Germinal center (tissue), 1 donor: ENCODE results near the gene FNBP1.
A peak's percentile ranks its signal among the peaks of the same experiment; 100 is the strongest.

Experiments used
- DNase-seq: peaks from one replicate; pipeline ENCODE4 v3.0.0; 2012; ENCODE audit warnings: mixed read lengths, low spot score

Gene FNBP1

GRCh38 chr9:130045725-130046450, 2.9 kb upstream of the FNBP1 start:
- peak; percentile 27 for DNase-seq

DNA sequence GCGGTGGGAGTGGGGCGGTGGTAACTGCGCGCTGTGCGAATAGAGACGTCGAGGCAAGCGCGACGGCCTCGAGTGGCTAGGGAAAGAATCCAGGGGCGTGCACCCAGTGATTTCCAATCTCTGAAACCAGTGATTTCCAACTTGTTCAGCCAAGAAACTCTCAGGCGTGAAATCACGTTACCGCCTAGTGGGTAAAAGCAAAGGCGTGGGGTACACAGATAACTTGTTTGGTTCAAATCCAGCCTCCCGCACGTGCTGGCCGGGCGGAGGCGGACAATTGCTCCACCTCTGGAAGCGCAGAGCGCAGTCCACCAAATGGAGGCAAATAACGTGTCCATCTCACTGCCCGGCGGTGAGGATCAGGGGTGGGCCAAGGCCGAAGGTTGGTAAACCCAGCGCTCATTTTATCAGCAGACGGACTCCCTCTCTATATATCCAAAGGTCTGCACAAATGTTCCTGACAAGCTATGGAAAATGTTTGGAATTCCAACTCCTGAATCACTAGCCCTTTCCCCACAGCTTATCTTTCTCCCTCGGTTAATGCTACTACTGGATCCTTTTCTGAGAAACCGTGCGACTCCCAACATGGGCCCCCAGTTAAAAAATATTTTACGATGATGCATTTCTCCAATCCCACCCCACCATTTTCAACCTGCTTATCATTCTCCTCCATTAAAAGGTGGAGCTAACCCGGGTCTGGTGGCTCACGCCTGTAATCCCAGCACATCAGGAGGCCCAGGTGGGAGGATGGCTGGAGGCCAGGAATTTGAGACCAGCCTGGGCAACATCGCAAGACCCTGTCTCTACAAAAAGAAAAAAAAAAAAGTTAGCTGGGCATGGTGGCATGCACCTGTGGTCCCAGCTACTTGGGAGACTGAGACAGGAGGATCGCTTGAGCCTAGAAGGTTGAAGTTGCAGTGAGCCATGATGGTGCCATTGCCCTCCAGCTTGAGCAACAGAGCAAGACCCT, 950 bp upstream of the FNBP1 start:
- no peak for DNase-seq

- peak; percentile 60 for DNase-seq
These were observed 544 bp downstream of the FNBP1 start for GRCh38 chr9:130042406-130042884.

DNA sequence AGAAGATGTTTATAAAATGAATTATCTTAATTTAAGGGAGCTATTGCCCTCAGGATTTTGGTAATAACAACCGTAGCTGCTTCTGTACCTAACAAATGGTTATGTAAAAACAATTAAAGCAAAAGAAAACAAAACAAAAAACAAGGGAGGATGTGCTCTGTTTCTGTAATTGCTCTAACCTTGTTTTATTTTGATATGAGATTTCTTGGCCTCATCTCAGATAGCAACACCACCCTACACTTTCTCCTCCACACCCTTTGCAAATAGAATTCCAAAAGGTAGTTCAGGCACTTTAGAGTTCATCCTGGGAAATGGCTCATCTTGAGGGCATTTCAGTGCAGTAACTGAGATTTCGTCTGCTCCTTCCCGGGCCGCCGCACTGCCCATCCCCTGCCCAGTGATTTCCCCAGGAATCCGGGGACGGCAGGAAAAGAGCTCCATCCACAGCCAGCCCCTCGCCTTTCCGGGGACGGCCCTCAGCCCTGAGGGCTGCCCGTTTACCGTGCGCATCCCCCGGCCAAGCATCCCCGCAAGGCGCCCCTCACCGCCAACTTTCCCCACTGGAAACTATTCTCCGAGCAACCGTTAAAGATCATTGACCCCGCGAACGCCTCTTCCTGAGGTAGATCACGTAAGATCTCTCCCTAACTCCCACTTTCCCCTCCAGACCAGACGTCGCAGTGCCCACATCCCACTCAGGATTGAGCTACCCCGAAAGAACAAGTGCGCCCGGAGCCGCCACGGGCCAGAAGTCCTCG, 1.2 kb downstream of the FNBP1 start:
- no peak for DNase-seq

- DNase-seq: no peak
These were observed 1.9 kb downstream of the FNBP1 start for GRCh38 chr9:130040984-130041647.

GRCh38 chr9:130039528-130040147, 3.4 kb downstream of the FNBP1 start:
- peak; percentile 21 for DNase-seq

GRCh38 chr9:130036099-130036498, 6.9 kb downstream of the FNBP1 start:
- no peak for DNase-seq

DNA sequence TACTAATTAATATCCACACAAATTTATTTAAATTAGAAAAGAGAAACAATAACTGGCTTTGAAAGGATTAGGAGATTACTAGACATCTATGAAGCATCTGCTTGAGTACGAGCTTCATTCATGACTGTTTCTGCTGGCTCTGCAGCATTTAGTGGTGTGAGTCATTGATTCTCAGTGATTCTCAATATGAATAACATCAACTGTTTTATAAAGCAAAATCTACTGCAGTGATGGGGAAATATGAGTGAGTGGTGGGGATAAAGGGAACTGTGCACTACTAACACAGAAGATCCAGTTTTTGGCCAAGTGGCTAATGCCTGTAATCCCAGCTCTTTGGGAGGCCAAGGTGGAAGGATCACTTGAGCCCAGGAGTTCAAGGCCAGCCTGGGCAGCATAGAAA, 8.4 kb downstream of the FNBP1 start:
- DNase-seq: no peak

DNA sequence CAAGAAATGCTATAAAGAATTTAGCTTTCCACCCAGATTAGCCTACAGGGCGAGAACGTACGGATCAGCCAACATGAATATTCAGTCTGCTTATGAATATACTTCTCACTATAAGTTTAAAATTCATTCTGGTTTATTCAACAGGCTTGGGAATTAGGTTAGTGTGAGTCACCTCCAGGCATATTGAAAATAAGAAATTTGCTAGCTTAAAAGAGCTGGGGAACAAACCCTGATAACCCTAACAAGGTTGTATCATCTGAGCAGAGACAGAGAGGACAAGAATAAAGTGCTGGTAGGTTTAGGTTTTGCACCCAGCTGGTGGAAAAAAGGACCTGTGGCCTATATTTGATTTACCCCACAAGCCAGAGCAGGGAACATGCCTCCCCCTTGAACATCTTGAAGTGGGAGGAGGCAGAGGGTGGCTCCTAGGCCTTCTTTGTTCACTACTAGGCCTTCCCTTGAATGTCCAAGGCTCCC, 12.3 kb downstream of the FNBP1 start:
- DNase-seq: no peak

- DNase-seq: no peak
These were observed 13.6 kb downstream of the FNBP1 start for GRCh38 chr9:130029223-130029973.

DNA sequence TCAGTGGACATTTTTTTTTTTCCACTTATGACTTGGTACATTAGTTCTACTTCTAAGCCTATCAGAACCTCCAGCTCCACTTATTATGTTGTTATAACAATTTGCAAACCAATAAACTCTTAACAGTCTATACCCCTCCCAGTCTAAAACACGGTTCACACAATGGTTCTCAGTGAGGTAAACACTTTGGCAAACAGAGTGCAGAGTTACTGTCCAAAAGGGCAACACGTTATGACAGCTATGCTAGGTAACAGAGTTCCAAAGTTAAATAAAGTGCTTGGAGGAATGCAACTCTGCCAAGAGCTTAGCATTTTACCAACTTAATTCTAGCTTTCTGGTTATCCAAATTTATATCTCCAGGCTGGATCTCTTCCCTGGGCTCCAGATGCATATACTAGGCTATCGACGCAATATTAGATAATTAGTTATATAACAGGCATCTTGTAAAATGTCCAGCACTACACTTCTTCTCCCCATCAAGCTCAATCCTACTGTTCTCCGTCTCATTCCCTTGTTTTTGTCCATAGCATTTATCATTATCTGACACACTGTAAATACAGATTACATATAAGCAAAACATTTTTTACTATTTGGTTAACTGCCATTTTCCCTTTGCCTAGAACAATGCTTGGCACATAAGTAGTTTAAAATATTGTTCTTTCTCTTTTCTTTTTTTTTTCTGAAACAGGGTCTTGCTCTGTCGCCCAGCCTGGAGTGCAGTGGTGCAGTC, 14.3 kb downstream of the FNBP1 start:
- no peak for DNase-seq

GRCh38 chr9:130027533-130028365, 15.2 kb downstream of the FNBP1 start:
- no peak for DNase-seq

GRCh38 chr9:130026583-130027340, 16.2 kb downstream of the FNBP1 start:
- DNase-seq: no peak

DNA sequence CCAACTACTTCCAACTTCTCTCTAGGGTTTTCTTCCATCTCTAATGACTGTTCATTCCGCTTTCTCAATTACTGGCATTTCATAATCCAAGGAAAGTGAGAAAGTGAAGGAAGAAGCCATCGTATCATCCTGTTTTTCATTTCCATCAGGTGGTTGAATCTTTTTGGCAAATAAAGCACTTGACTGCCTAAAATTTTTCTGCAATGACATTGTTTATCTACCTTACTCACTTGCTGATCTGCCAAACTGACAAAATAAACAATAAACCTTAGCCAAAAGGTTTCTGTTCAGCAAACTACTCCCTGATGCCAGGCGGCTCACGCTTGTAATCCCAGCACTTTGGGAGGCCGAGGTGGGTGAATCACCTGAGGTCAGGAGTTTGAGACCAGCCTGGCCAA, 18.4 kb downstream of the FNBP1 start:
- no peak for DNase-seq

GRCh38 chr9:130023994-130024596, 18.9 kb downstream of the FNBP1 start:
- DNase-seq: no peak

DNA sequence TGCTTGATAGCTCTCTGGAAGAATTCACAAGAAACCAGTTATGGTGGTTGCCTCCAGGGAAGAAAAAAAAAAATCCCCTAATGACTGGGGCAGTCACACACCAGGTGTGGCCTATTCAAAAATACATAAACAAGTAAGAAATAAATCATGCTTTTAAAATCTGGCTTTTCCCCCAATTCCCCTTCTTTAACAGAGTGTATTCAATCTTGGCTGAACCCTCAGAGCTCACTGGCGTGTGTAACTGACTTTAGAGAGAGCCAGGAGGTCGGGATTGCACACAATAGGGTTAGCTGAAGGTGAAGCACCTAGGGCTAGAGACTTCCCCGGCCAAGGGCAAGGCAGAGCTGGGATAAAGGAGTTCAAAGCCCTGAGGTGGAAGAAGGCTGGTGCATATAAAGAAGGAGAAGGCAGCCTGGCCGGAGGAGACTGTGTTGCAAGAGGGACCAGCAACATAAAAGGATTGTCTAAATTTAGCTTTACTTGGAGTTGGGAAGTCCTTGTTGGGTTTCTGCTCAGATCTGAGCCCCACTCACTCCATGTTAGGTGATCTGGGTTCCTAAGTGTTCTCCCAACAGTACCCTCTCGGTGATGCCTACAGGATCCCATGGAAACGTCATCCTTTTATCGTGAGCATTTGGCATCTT, 19.7 kb downstream of the FNBP1 start:
- DNase-seq: peak; percentile 29

GRCh38 chr9:130022566-130023143, 20.3 kb downstream of the FNBP1 start:
- no peak for DNase-seq
